GM12878 (cell line): ENCODE measurements around the gene XPNPEP1. TPM values are rescaled to one million over a fixed set of nuclear protein-coding genes. Genes with fewer than 3 reads are reported as not detected.

Experiments used
- ATAC-seq: fragments of 200-7000 bp; cut with Tn5 transposase; 3 replicates; pipeline ENCODE4 v1.9.1; 2020; ENCODE audit warnings: mild to moderate bottlenecking, moderate library complexity
- BruUV-seq: library from RNA; stranded (reverse); fragments of 400-500 nt; replicated peaks from 2 replicates; lab custom pipeline; 2021; lab: Mats Ljungman, UMichigan
- CTCF ChIA-PET: fragments of 300-600 bp; sonication (Branson Sonifier 250); formaldehyde crosslinking; extraction: SDS; loops from one replicate; lab custom pipeline; 2021; ENCODE audit warnings: inconsistent platforms; lab: Yijun Ruan, JAX
- POLR2A ChIA-PET: fragments of 350-600 bp; formaldehyde crosslinking; extraction: SDS; loops from one replicate; lab custom pipeline; 2021; ENCODE audit warnings: inconsistent platforms; lab: Charles Lee
- RAD21 ChIA-PET: fragments of 300-600 bp; sonication (Branson Sonifier 250); formaldehyde crosslinking; loops from one replicate; lab custom pipeline; 2023; ENCODE audit warnings: antibody characterized with exemption; ENCODE audit not compliant: unreplicated experiment; lab: Charles Lee
- SMC1A ChIA-PET: fragments of 300-600 bp; sonication (Branson Sonifier 250); formaldehyde crosslinking; loops from one replicate; lab custom pipeline; 2023; ENCODE audit not compliant: unreplicated experiment, uncharacterized antibody; lab: Charles Lee
- DNase-seq: peaks from one replicate; pipeline ENCODE4 v3.0.0-alpha.2; 2011; ENCODE audit warnings: low read depth, low spot score
- FAIRE-seq: peaks from 3 replicates; lab custom pipeline; 2011; peaks lifted over from hg19 to GRCh38; lab: Jason Lieb, UNC
- H2AFZ ChIP-seq: 2 replicates; pipeline ENCODE4 v1.6.0; 2011; ENCODE audit warnings: low read depth, low read length, control low read depth; ENCODE audit not compliant: control insufficient read depth
- H3K27ac ChIP-seq: 2 replicates; pipeline ENCODE4 v1.5.1; 2011; ENCODE audit warnings: control low read depth; ENCODE audit not compliant: control insufficient read depth, insufficient read depth
- H3K27me3 ChIP-seq, 2 experiments: replicated peaks in 1 of 2; 2 replicates each; pipeline versions ENCODE4 v1.6.0 to v1.6.1; 2011; ENCODE audit warnings: low read length in 1 of 2; ENCODE audit not compliant: control insufficient read depth in 2 of 2, insufficient read depth in 2 of 2
- H3K36me3 ChIP-seq, 2 experiments: 2 replicates each; pipeline ENCODE4 v1.5.1; 2011; ENCODE audit warnings: low read length in 1 of 2; ENCODE audit not compliant: control insufficient read depth in 2 of 2, insufficient read depth in 2 of 2
- H3K4me1 ChIP-seq: 2 replicates; pipeline ENCODE4 v1.6.1; 2011; ENCODE audit warnings: mild to moderate bottlenecking, low read length, moderate library complexity, mixed read lengths; ENCODE audit not compliant: control insufficient read depth, insufficient read depth
- H3K4me2 ChIP-seq: 2 replicates; pipeline ENCODE4 v1.6.0; 2011; ENCODE audit warnings: control low read depth; ENCODE audit not compliant: control insufficient read depth, insufficient read depth
- H3K4me3 ChIP-seq: fragments of 200-600 bp; sonication (generic); 2 replicates; pipeline ENCODE4 v1.5.1; 2016
- H3K79me2 ChIP-seq: 2 replicates; pipeline ENCODE4 v1.6.0; 2011; ENCODE audit warnings: low read length; ENCODE audit not compliant: control insufficient read depth, insufficient read depth
- H3K9ac ChIP-seq: 2 replicates; pipeline ENCODE4 v1.8.0; 2011; ENCODE audit warnings: low read length, control low read depth, mixed read lengths; ENCODE audit not compliant: control insufficient read depth, insufficient read depth
- H3K9me3 ChIP-seq: replicated peaks from 3 replicates; pipeline ENCODE4 v1.5.1; 2011; ENCODE audit warnings: mild to moderate bottlenecking, low read length; ENCODE audit not compliant: control insufficient read depth, insufficient read depth
- H4K20me1 ChIP-seq: 2 replicates; pipeline ENCODE4 v1.6.0; 2011; ENCODE audit not compliant: control insufficient read depth, insufficient read depth
- CEBPB ChIP-seq, 2 experiments: fragments of 150-350 bp in 1 of 2; IDR thresholded peaks; 2 replicates each; pipeline ENCODE4 v1.6.1; 2012 to 2014; ENCODE audit warnings: low read depth in 2 of 2, low read length in 2 of 2, borderline replicate concordance in 1 of 2, inconsistent platforms in 1 of 2
- MAX ChIP-seq: IDR thresholded peaks from 2 replicates; pipeline ENCODE4 v1.6.1; 2012; ENCODE audit warnings: low read depth, low read length, improper control_type of control experiment
- MTA2 ChIP-seq: fragments of 450-650 bp; IDR thresholded peaks from 2 replicates; pipeline ENCODE4 v1.6.1; 2016; ENCODE audit warnings: low read depth, mild to moderate bottlenecking, moderate library complexity
- NFYB ChIP-seq: IDR thresholded peaks from 2 replicates; pipeline ENCODE4 v1.6.1; 2011; ENCODE audit warnings: low read depth, mild to moderate bottlenecking, low read length, improper control_type of control experiment, moderate library complexity; ENCODE audit not compliant: insufficient read depth
- NR2F1 ChIP-seq: fragments of 450-650 bp; conservative IDR thresholded peaks from 2 replicates; pipeline ENCODE4 v1.6.1; 2017; ENCODE audit warnings: mild to moderate bottlenecking
- POU2F2 ChIP-seq: IDR thresholded peaks from 3 replicates; pipeline ENCODE4 v1.6.1; 2011; ENCODE audit warnings: low read depth, mild to moderate bottlenecking, low read length, borderline replicate concordance
- RFX5 ChIP-seq: IDR thresholded peaks from 2 replicates; pipeline ENCODE4 v1.6.1; 2011; ENCODE audit warnings: low read depth, low read length, improper control_type of control experiment
- TARDBP ChIP-seq: IDR thresholded peaks from 2 replicates; pipeline ENCODE4 v1.6.1; 2016; ENCODE audit warnings: borderline replicate concordance
- ZSCAN29 ChIP-seq: fragments of 450-650 bp; IDR thresholded peaks from 2 replicates; pipeline ENCODE4 v1.6.1; 2017; ENCODE audit warnings: mild to moderate bottlenecking, moderate library complexity
- WGBS: methylation state at CpG from one replicate; pipeline ENCODE4 v1.1.6; 2016; ENCODE audit warnings: low lambda C conversion rate; ENCODE audit not compliant: insufficient replicate concordance, insufficient coverage; ENCODE audit errors: missing lambda C conversion rate; 5-methylcytosine and 5-hydroxymethylcytosine counted together
- in situ Hi-C: fragments of 300-500 bp; cut with MboI; formaldehyde crosslinking; loops from 9 replicates; pipeline ENCODE4 v1.14.3; 2018; ENCODE audit warnings: mixed read lengths
- intact Hi-C: fragments of 100-400 bp; cut with micrococcal nuclease; formaldehyde crosslinking; loops from one replicate; pipeline ENCODE4 v1.14.2; 2022; ENCODE audit not compliant: unreplicated experiment
- polyA plus RNA-seq, 11 experiments: library from polyadenylated mRNA; depleted of rRNA in 4 of 11; unstranded in 6 of 11; stranded (reverse) in 5 of 11; fragments of >200 nt; fragmentation: Nextera tagmentation in 4 of 11; fragmentation: Illumina TruSeq in 1 of 11; extraction: Ambion mirVana in 4 of 11; extraction: Trizol in 1 of 11; gene quantifications; 1 replicate in 1 of 11; 2 replicates in 10 of 11; pipeline versions ENCODE4 v1.2.1 to v1.2.3, GENCODE V29; 2011 to 2016; ENCODE audit warnings: inconsistent platforms in 2 of 11, missing spikeins in 2 of 11, low read depth in 1 of 11
- total RNA-seq, 4 experiments: library from RNA; depleted of rRNA in 3 of 4; stranded (reverse); fragments of >200 nt in 3 of 4; fragmentation: Illumina TruSeq in 1 of 4; extraction: Trizol in 1 of 4; gene quantifications; 2 replicates each; pipeline versions ENCODE4 v1.2.1 to v1.2.3, GENCODE V29; 2013 to 2021
- TF ChIP-seq, protein P1 (sequence below): fragments of 450-650 bp; conservative IDR thresholded peaks from 2 replicates; pipeline ENCODE4 v1.6.1; 2017; ENCODE audit warnings: mild to moderate bottlenecking, moderate library complexity

XPNPEP1 gene
- total and polyA plus RNA-seq, 10 of the 15 experiments (the other 5 are each of a cell fraction or from before 2014, with no cell fraction given), result 22.7 to 108 (median 43.5) TPM

GRCh38 chr10:109926825-109927224 lies 3.5 kb upstream of the XPNPEP1 start:
- WGBS, result 0% methylated on average over 2 of the region's 2 CpGs
- Histone ChIP-seq H3K36me3 (no peaks in the 10 kb centered on the region), H3K4me2 (no peak overlapping the region), H3K9me3 (no peaks in the 10 kb centered on the region), H3K27ac (no peak overlapping the region), H2AFZ (no peak overlapping the region), H4K20me1 (no peaks in the 10 kb centered on the region), H3K4me3 (no peak overlapping the region), H3K27me3 (no peaks in the 10 kb centered on the region; a peak in 1 of 4 replicates), H3K4me1 (peaks cover 7% of the 10 kb centered on the region), H3K9ac (no peak overlapping the region), H3K79me2 (peaks cover 14% of the 10 kb centered on the region)
- FAIRE-seq (no peak), DNase-seq (no peak), ATAC-seq (no peak)
- no TSS peak for BruUV-seq
- intact Hi-C loops, result no loop called here
- ChIA-PET RAD21 (no interaction called here), SMC1A (interaction anchor here (0.6 to 1.5 kb wide), 2 partner anchors 17 to 245 kb away, joined by 3 read pairs; no protein-coding TSS in a partner anchor), POLR2A (no interaction called here), CTCF (no interaction called here)
- no peak for TF ChIP-seq RFX5
- no peak for TF ChIP-seq CEBPB (IDR thresholded peaks at IDR 0.05; ENCODE audit: borderline replicate concordance in 1 of 2, low read depth in 2 of 2, low read length in 2 of 2)
- no peak for TF ChIP-seq TARDBP
- TF ChIP-seq, protein P1, sequence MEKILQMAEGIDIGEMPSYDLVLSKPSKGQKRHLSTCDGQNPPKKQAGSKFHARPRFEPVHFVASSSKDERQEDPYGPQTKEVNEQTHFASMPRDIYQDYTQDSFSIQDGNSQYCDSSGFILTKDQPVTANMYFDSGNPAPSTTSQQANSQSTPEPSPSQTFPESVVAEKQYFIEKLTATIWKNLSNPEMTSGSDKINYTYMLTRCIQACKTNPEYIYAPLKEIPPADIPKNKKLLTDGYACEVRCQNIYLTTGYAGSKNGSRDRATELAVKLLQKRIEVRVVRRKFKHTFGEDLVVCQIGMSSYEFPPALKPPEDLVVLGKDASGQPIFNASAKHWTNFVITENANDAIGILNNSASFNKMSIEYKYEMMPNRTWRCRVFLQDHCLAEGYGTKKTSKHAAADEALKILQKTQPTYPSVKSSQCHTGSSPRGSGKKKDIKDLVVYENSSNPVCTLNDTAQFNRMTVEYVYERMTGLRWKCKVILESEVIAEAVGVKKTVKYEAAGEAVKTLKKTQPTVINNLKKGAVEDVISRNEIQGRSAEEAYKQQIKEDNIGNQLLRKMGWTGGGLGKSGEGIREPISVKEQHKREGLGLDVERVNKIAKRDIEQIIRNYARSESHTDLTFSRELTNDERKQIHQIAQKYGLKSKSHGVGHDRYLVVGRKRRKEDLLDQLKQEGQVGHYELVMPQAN, result no peak
- no peak for TF ChIP-seq ZSCAN29
- no peak for TF ChIP-seq MTA2
- TF ChIP-seq NFYB, result no peak
- TF ChIP-seq MAX, result no peak
- no peak for TF ChIP-seq POU2F2
- no peak for TF ChIP-seq NR2F1
- in situ Hi-C loops, result no loop called here
